ENCODE results near the gene SUCLG1. TPM values are rescaled to one million over a fixed set of nuclear protein-coding genes. Genes with fewer than 3 reads are reported as not detected.

The SUCLG1 gene
- total RNA-seq, 1 experiment from 2014 or later: 59.8 TPM

GRCh38 chr2:84450288-84451227, 8.5 kb downstream of the SUCLG1 start:
- no peak overlapping the region for H3K27ac ChIP-seq (ENCODE audit: low read length)

More at GRCh38 chr2:84450288-84451227, 8.5 kb downstream of the SUCLG1 start:
- ATAC-seq: no peak
- no TSS peak for BruUV-seq (replicated peaks)
- TF ChIP-seq CTCF (IDR thresholded peaks at IDR 0.05) (no peak), SIN3A (IDR thresholded peaks at IDR 0.05; ENCODE audit: borderline replicate concordance, insufficient read depth, low read depth, low read length) (no peak), POLR2AphosphoS5 (IDR thresholded peaks at IDR 0.05; ENCODE audit: low read depth, low read length) (no peak), TCF7L2 (IDR thresholded peaks at IDR 0.05; ENCODE audit: low read depth, low read length) (no peak), REST (IDR thresholded peaks at IDR 0.05; ENCODE audit: insufficient read depth in 1 of 2, low read depth in 2 of 2, low read length in 1 of 2) (no peak)
- in situ Hi-C loops (cut with HindIII; ENCODE audit: low pct_unique_long_range_greater_than_20kb, low sequenced_read_pairs) (no loop called here), intact Hi-C loops (cut with micrococcal nuclease; ENCODE audit: unreplicated experiment) (no loop called here)
- Histone ChIP-seq H3K27me3 (ENCODE audit: control insufficient read depth, insufficient read depth, low read length) (no peaks in the 10 kb centered on the region), H3K4me3 (ENCODE audit: low read depth in 2 of 2, low read length in 2 of 2) (no peak overlapping the region), H3K4me1 (ENCODE audit: control insufficient read depth, insufficient read depth, low read length) (no peaks in the 10 kb centered on the region), H3K36me3 (ENCODE audit: control insufficient read depth, insufficient read depth, low read length) (no peaks in the 10 kb centered on the region; the same call in 1 of the 2 replicates), H3K9me3 (ENCODE audit: control insufficient read depth, insufficient read depth, low read depth, low read length) (no peaks in the 10 kb centered on the region)
- CTCF ChIA-PET: interaction anchor here (0.6 kb wide), 1 partner anchor 17 kb away, joined by 3 read pairs; no protein-coding TSS in a partner anchor
- POLR2A ChIA-PET: no interaction called here
- DNase-seq (ENCODE audit: low read depth, low spot score): no peak
